B cell (primary cell): Measurements from ENCODE around the gene MAP3K6. TPM values are rescaled to one million over a fixed set of nuclear protein-coding genes. Genes with fewer than 3 reads are reported as not detected.

ENCODE experiments used
- polyA plus RNA-seq: library from polyadenylated mRNA; depleted of rRNA; stranded (reverse); fragments of >200 nt; gene quantifications from 2 replicates; pipeline ENCODE4 v1.2.3, GENCODE V29; 2012
- small RNA-seq: library from RNA; depleted of rRNA; stranded (forward); fragments of <200 nt; gene quantifications from one replicate; pipeline ENCODE3, GENCODE V24; 2012; ENCODE audit warnings: low replicate concordance, low read depth; ENCODE audit not compliant: insufficient read length
- total RNA-seq, 2 donors: library from RNA; stranded (reverse); fragments of 120-200 nt in 1 of 2; gene quantifications; 1 replicate in 1 of 2; 2 replicates in 1 of 2; pipeline versions ENCODE4 v1.2.3 to v1.2.4, GENCODE V29; 2013 to 2022

The MAP3K6 gene
- total and polyA plus RNA-seq, 2 donors (not counting 1 experiment from before 2014, with no cell fraction given), result 9.4 to 11.0 TPM

Small RNA genes within 50 kb of the gene (small RNA-seq; reads per million reads assigned to genes)
- not detected for gene RNU6-48P

Other genes starting within 250 kb of the MAP3K6 start
- 18.3 and 22.5 TPM in 2 replicates for gene SLC9A1, start 211.8 kb downstream of the MAP3K6 start, total RNA-seq
- gene SLC9A1, start 211.8 kb downstream of the MAP3K6 start, polyA plus RNA-seq, result 7.3 and 8.8 TPM in 2 replicates
- gene WDTC1, start 132.3 kb downstream of the MAP3K6 start, total RNA-seq, result 69.1 and 70.9 TPM in 2 replicates
- gene WDTC1, start 132.3 kb downstream of the MAP3K6 start, polyA plus RNA-seq, result 27.6 and 32.5 TPM in 2 replicates
- gene TMEM222, start 44.8 kb downstream of the MAP3K6 start, total RNA-seq, result 44.2 and 48.7 TPM in 2 replicates
- gene TMEM222, start 44.8 kb downstream of the MAP3K6 start, polyA plus RNA-seq, result 55.5 and 80.9 TPM in 2 replicates
- gene SYTL1, start 24.9 kb downstream of the MAP3K6 start, total RNA-seq, result 156 and 159 TPM in 2 replicates
- 444 and 459 TPM in 2 replicates for gene SYTL1, start 24.9 kb downstream of the MAP3K6 start, polyA plus RNA-seq
- gene FCN3, start 7.9 kb upstream of the MAP3K6 start, total RNA-seq, result not detected in 2 replicates
- gene FCN3, start 7.9 kb upstream of the MAP3K6 start, polyA plus RNA-seq, result not detected in 2 replicates
- gene CD164L2, start 16.4 kb upstream of the MAP3K6 start, total RNA-seq, result not detected in 2 replicates
- not detected in 2 replicates for gene CD164L2, start 16.4 kb upstream of the MAP3K6 start, polyA plus RNA-seq
- gene GPR3, start 25.7 kb upstream of the MAP3K6 start, total RNA-seq, result not detected in 2 replicates
- 3.3 and 4.1 TPM in 2 replicates for gene GPR3, start 25.7 kb upstream of the MAP3K6 start, polyA plus RNA-seq
- 166 and 169 TPM in 2 replicates for gene WASF2, start 123.2 kb upstream of the MAP3K6 start, total RNA-seq
- gene WASF2, start 123.2 kb upstream of the MAP3K6 start, polyA plus RNA-seq, result 59.5 and 67.4 TPM in 2 replicates
- 29.9 and 32.0 TPM in 2 replicates for gene AHDC1, start 237.2 kb upstream of the MAP3K6 start, total RNA-seq
- gene AHDC1, start 237.2 kb upstream of the MAP3K6 start, polyA plus RNA-seq, result 5.5 and 6.2 TPM in 2 replicates